SU-DHL-6 (cell line): ENCODE data around the gene HTT.

Experiments used
- CTCF ChIP-seq: fragments of 200-600 bp; sonication (generic); IDR thresholded peaks from one replicate; pipeline ENCODE4 v1.5.1; 2017; ENCODE audit warnings: antibody characterized with exemption, mild to moderate bottlenecking, low read length, moderate library complexity; ENCODE audit not compliant: insufficient read depth, poor library complexity, severe bottlenecking
- EZH2phosphoT487 ChIP-seq: fragments of 200-600 bp; sonication (generic), shearing (Covaris generic); conservative IDR thresholded peaks from 2 replicates; pipeline ENCODE4 v1.6.1; 2018; ENCODE audit warnings: mild to moderate bottlenecking, antibody characterized with exemption, low read length, moderate library complexity, mixed read lengths

- TF ChIP-seq CTCF (no peak), EZH2phosphoT487 (no peak)
These were observed 45.0 kb upstream of the HTT start for GRCh38 chr4:3029464-3029863.
